Middle frontal gyrus (tissue), 1 donor: ENCODE results near the gene APRT.
"Not testable (repeated sequence)": the region's sequence is repeated elsewhere in the genome, so short reads cannot be mapped to it uniquely, and the experiment has no call there.

ENCODE experiments used
- DNase-seq: peaks from one replicate; pipeline ENCODE4 v3.0.0-alpha.2; 2015; ENCODE audit warnings: low spot score; ENCODE audit errors: extremely low spot score

Gene APRT

DNA sequence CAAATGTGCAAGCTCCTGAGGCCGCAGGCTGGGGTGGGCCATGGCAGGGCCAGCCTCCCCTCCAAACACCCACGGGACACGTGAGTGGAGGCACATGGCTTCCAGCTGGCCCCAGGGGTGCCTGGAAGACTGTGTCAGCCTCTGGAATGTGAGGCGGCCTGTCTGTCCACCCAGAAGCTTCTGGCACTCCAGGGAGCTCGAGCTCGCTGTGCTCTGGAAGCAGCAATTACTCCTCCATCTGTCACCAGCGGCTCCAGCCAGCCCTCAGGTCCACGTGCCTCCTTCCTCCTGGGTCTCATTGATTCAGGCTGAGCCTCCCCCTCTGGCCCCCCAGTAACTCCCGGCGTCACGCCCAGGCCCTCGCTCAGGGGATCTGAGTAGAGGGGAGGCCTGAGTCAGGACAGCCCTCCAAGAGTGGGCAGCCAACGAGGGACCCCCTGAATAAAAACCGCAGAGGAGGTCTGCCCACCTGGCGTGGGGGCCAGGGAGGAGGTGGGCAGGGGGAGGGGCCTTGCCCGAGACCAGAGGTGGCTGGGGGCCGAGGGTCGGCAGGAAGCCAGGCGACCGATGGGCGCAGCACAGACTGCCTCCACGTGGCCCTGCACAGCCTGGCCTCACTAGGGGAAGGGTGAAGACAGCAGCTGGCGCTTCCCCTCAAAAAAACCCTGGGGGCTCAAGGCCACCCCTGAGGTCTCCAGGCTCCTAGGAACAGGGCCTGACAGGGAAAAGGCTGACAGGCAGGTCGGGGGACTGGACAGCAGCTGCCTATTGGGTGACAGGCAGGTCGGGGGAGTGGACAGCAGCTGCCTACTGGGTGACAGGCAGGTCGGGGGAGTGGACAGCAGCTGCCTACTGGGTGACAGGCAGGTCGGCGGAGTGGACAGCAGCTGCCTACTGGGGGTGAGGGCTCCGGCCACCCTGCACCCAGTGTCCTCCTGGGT is 38.6 kb downstream of the APRT start:
- DNase-seq, result no peak

- not testable (repeated sequence) for DNase-seq
Measured at GRCh38 chr16:88771781-88772180, 39.9 kb downstream of the APRT start.

DNA sequence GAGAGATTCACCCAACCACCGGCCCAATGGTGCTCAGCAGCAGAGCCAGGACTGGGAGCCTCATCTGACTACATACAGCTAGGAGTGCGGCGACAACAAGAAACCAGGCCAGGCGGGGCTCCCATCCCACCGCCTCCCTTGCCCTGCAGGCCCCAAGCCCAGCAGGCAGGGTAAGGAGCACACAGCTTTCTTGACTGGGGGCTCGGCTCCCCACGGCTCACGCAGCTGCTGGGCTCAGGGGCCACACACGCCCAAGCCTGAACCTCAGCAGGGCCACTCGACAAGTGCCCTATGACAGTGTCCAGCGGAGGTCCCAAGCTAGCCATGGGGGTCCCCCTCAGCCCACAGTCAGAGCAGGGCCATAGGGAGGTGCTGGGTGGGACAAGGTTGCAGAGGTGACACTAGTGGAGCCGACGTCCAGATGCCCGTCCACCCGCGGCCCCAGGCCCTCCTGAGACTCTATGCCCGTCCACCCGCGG is 40.4 kb downstream of the APRT start:
- DNase-seq, result no peak

GRCh38 chr16:88770461-88771293 is 41.1 kb downstream of the APRT start:
- no peak for DNase-seq

- no peak for DNase-seq
Measured at GRCh38 chr16:88769617-88770460, 41.9 kb downstream of the APRT start.

DNA sequence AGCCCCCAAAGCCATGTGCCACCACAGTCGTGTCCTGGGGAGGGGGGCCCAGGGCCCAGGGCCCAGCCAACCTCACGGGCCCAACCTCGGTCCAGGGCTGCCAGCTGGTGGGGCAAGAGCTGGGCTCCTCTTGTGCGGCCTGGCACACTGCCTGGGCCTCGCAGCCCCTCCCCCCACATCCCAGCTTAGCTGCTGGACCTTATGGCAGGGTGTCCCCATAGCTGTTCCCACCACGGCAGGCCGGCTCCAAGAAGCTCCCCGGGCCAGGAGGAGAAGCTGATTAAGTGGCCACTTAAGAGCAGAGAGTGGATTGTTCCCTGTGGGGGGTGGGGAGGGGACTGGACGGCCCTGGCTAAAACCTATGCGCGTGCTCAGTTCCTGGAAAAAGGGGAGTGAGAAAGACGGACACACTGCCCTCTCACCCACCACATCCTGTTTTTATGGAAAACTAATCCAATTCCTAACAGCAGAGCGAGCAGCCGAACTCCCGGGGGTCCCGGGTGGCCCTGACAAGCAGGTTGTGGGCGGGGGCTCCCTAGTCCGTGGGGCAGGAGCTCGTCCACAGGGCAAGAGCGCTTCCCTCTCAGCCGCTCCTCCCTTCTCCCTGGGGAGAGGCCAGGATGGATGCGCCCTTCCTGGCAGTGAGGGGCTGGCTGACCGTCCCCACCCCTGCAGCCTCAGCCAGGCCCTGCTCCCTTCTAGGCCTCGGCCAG is 43.5 kb downstream of the APRT start:
- DNase-seq, result no peak

DNA sequence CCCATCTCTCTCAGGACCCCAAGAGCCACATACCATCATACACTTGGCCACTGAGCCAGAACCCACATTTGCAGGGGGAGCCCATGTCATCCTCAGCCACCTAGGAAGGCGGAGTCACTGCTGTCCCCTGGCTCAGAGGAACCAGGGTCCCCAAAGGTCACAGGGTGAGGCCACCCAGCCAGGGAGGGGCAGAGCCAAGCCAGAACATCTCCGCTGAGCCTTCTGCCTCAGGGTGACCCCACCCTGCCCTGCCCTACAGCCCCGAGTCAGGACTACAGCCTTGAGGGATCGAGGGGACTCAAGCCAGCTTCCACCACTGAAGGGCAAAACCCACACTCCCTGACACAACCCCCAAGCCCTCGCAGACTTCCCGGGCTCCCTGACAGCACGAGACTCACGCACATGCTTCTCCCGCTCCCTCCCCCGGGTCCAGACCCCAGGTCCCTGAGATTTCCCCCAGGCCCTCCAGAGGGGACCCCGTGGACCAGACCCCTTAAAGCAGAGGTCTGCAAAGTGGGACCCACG is 44.1 kb downstream of the APRT start:
- no peak for DNase-seq

- no peak for DNase-seq
Measured at GRCh38 chr16:88766975-88767374, 44.8 kb downstream of the APRT start.

DNA sequence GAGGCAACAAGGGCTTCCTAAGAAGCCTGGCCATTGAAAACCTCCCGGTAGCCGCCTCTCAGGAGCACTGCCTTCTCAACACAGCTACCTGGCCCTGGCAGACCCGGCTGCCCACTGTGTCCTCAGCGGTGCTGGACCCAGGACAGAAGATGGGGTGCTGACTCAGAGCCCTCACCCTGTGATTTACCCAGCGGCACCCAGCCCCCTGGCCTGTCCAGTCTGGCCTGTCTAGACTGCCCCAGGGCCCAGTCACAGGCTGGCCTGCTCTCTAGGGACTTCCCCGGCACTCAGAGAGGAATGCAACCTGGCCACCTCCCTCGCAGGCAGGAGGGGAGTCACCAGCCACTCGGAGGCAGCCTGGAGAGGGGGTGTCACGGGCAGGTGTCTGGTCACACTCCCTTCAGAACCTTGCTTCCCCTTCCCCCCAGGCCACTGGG is 46.8 kb downstream of the APRT start:
- no peak for DNase-seq

DNA sequence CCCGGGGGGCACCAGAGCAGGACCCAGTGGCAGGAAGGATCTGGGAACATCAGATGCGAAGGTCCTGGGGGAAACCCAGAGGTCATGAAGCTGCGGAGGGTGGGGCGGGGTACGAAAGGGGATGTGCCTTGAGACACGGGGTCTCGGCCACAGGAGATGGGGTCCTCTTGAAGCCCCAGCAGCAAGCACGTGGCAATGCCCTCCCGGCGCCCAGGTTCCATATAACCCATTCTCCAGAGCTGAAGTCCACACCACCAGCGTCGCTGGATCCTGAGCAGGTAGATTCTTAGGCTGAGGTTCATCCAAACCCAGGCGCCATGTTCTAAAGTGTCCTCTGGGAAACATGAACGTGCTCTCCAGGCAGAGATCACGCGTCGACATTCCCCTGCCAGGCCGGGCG is 47.6 kb downstream of the APRT start:
- DNase-seq, result no peak

DNA sequence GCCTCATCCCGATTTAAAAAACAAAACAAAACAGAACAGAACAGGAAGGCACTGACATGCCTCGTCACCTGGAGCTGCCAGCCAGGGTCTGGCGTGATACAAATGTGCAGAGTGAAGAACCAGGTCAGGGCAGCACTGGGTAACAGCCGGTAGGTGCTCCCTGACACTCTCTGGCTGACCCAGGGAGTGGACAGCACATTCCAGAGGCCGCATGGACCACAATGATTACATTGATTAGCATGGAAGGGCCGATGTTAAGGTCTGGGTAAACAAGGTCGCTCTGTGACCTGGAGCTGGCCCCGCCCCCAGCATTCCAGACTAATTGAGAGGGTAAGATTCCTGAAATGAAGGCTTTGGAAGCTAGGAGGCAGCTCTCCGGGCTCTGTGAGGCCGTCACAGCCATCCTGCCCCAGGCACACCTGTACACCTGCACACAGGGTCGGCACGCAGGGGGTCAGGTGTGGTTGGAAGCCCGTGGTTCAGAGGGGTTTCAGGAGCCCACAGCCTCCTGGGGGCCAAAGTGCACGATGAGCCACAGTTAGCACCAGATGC is 48.1 kb downstream of the APRT start:
- no peak for DNase-seq

DNA sequence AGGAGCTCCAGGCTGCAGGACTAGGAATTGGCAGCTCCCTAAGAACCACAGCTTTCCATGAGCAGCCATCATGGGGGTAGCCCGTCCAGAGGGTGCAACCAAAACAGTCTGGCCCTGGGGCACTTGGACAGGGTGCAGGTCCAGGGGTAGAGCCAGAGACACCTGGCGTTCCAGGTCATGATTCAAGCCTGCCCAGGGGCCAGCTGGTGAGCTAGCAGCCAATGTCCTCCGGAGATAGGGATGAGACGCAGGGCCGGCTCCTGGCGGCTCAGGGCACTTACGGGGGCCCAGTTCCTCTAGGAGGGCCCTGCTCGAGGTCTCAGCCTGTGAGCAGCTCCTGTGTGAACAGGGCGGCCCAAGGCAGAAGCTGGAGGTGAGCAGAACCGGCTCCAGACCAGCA is 48.8 kb downstream of the APRT start:
- DNase-seq, result no peak

DNA sequence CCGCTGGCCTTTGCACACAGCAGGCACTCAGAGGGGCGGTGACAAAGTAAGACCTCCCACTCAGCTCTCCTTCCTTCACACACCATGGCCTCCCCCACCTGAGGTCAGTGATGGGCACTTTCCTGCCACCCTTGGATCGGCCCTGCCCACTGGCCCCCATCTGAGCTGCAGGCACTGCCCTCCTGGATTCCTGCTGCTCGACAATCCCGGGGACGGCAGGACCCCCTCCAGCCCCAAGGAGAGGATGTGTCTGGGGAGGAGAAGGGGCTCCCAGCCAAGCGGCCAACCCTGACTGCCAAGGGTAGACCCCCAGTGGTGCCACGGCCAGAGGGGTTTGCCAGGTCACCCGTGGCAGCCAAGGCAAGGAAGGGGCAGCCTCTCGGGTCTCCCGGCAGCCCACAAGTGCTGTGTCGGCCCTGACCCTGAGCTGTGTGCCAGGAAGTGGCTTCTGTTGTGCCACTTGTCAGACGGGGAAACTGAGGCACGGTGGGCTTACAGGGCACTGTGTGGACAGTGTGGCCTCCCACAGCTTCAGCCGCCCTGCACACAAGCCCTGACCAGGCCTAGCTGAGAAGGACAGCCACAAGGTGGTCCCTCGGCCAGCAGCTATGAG is 49.4 kb downstream of the APRT start:
- DNase-seq, result no peak

DNA sequence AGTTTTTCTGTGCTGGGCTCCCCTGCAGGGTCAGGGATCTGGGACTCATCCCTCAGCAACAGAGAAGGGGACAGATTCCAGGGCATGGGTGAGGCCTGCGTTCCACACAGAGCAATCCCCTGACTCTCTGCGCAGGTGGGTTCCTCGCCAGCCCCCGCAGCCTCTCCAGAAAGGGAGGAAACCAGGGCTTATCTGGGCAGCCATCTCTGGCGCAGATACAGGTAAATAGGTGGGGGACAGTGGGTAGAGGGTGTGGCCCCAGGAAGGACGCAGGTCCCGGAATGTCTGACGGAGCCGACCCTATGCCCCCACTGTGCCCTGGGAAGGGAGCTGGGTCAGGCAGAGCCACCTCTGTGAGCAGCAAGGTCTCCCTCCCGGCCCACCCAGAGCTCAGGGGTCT is 49.9 kb downstream of the APRT start:
- no peak for DNase-seq

DNA sequence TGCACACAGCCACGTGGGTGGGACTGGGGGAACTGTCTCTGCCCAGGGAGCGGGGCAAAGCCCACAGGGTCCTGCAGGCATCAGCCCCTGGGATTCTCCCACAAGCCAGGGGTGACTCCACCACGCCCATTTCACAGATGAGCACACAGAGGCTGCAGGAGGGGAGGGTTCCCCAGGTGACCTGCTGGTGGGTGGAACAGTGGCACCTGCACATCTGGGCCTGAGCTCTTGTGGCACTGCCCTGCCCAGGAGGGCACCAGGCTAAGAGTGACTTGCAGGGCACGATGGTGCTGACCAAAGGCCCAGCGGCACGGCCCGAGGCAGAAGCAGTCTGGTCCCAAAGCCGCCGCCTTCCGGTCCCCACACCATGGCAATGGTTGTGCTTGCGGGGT is 50.6 kb downstream of the APRT start:
- DNase-seq, result no peak

GRCh38 chr16:88760424-88761142 is 51.1 kb downstream of the APRT start:
- DNase-seq, result no peak

- DNase-seq, result no peak
Measured at GRCh38 chr16:88759976-88760350, 51.8 kb downstream of the APRT start.
